ENCODE measurements around the gene ZNF222. TPM values are rescaled to one million over a fixed set of nuclear protein-coding genes. Genes with fewer than 3 reads are reported as not detected.

Gene ZNF222
- total RNA-seq, 2 experiments from 2014 or later = 2.5 to 3.5 TPM

Other genes starting within 250 kb of the ZNF222 start
- 10 to 100 TPM; 38.9 to 41.5 TPM for gene KCNN4, start 244.4 kb upstream of the ZNF222 start, total RNA-seq
- 1 to 10 TPM; 1.6 TPM for gene LYPD5, start 222.9 kb upstream of the ZNF222 start, total RNA-seq
- gene ZNF283, start 198.1 kb upstream of the ZNF222 start, total RNA-seq = 1 to 10 TPM; 5.6 to 7.2 TPM
- 1 to 10 TPM; 2.9 to 3.1 TPM for gene ZNF404, start 141.4 kb upstream of the ZNF222 start, total RNA-seq
- gene ZNF45, start 90.1 kb upstream of the ZNF222 start, total RNA-seq = 10 to 100 TPM; 11.9 to 12.2 TPM
- 1 to 10 TPM; 1.2 to 1.6 TPM for gene ZNF221, start 74.2 kb upstream of the ZNF222 start, total RNA-seq
- 1 to 10 TPM; 6.7 to 7.0 TPM for gene ZNF155, start 41.2 kb upstream of the ZNF222 start, total RNA-seq
- gene ZNF230, start 22.4 kb upstream of the ZNF222 start, total RNA-seq = 1 to 10 TPM; 2.5 to 3.9 TPM
- 1 to 10 TPM; 1.4 to 1.8 TPM for gene ZNF223, start 26.7 kb downstream of the ZNF222 start, total RNA-seq
- 1 to 10 TPM; 1.6 to 1.7 TPM for gene ZNF284, start 46.8 kb downstream of the ZNF222 start, total RNA-seq
- gene ZNF224, start 69.0 kb downstream of the ZNF222 start, total RNA-seq = 10 to 100 TPM; 13.4 to 14.6 TPM
- 1 to 10 TPM; 3.8 to 4.0 TPM for gene ZNF225, start 88.0 kb downstream of the ZNF222 start, total RNA-seq
- gene ZNF234, start 116.2 kb downstream of the ZNF222 start, total RNA-seq = 1 to 10 TPM; 6.9 to 7.0 TPM
- gene ZNF226, start 139.7 kb downstream of the ZNF222 start, total RNA-seq = 1 to 10 TPM; 6.5 to 7.4 TPM
- gene ZNF227, start 187.2 kb downstream of the ZNF222 start, total RNA-seq = 10 to 100 TPM; 24.2 to 24.5 TPM
- under 1 TPM; 0.16 to 0.32 TPM for gene ZNF233, start 234.5 kb downstream of the ZNF222 start, total RNA-seq